Skeletal muscle satellite cell (primary cell): ENCODE results near the gene TUBGCP5.

Experiments used
- H3K27me3 ChIP-seq: 2 replicates; pipeline ENCODE4 v1.7.0; 2013; ENCODE audit warnings: low read length; ENCODE audit not compliant: control insufficient read depth, insufficient read depth
- H3K36me3 ChIP-seq: 2 replicates; pipeline ENCODE4 v1.7.0; 2013; ENCODE audit warnings: mild to moderate bottlenecking, control low read depth, low read length; ENCODE audit not compliant: insufficient read depth
- H3K4me1 ChIP-seq: 2 replicates; pipeline ENCODE4 v1.7.0; 2013; ENCODE audit warnings: low read length; ENCODE audit not compliant: control insufficient read depth, insufficient read depth
- H3K4me2 ChIP-seq: 2 replicates; pipeline ENCODE4 v1.7.0; 2013; ENCODE audit warnings: mild to moderate bottlenecking, low read length
- H3K4me3 ChIP-seq: 2 replicates; pipeline ENCODE4 v1.7.0; 2013; ENCODE audit warnings: low read length
- H3K9ac ChIP-seq: 2 replicates; pipeline ENCODE4 v1.7.0; 2013; ENCODE audit warnings: mild to moderate bottlenecking, low read depth, low read length, moderate library complexity
- H3K9me3 ChIP-seq: replicated peaks from 2 replicates; pipeline ENCODE4 v1.7.0; 2013; ENCODE audit warnings: mild to moderate bottlenecking, control low read depth, low read length

Gene TUBGCP5

DNA sequence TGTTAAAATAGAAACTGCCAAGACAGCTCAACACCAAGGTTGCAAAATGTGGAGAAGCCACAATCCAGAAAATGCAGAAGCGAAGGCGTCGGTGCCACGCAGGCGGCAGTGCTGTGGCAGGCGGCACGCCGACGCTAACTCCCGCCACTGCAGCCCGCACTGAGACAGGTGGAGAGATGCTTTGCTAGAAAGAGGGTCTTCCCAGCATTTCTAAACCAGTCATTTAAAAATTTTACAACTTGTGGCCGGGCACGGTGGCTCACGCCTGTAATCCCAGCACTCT lies 82.5 kb downstream of the TUBGCP5 start:
- no peak overlapping the region for H3K9ac ChIP-seq
- H3K4me1 ChIP-seq: peaks cover 21% of the 10 kb centered on the region
- H3K9me3 ChIP-seq: no peaks in the 10 kb centered on the region

DNA sequence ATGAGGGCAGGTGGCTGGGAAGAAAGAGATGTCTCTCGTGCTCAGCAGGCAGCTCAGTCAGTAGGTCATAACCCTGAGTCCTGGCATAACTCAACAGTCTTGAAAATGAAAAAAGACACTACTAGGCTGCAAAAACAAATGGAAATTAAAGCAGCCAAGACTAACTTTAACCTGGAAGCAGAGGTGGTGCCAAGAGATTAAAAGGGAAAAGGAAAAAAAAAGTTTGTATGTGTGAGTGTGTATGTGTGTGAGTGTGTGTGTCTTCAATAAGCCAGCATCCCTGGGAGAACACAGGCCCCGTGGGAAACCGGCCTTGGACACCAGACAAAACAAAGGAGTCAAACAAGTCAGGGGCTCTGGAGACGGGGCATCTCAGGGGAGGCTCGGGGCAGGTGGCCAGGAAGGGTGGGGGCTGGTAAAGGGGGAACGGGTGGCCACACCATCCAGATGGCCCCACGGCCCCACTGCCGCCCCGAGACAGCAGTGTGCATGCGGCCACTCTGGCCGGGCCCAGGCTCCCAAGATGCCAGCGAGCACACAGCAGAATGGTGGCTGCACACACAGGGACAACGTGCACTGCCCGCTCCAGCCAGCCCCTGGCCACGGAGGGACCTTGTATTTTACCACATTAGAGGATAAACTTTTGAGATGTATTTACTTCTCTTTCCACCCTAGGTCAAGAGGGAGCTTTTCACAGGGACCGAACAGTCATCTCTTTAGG lies 83.0 kb downstream of the TUBGCP5 start:
- Histone ChIP-seq H3K27me3 (no peaks in the 10 kb centered on the region), H3K9ac (no peak overlapping the region), H3K36me3 (no peaks in the 10 kb centered on the region), H3K9me3 (no peaks in the 10 kb centered on the region), H3K4me2 (no peak overlapping the region), H3K4me3 (no peak overlapping the region), H3K4me1 (peaks cover 16% of the 10 kb centered on the region)

More for the DNA sequence above, 82.5 kb downstream of the TUBGCP5 start:
- Histone ChIP-seq H3K36me3 (no peaks in the 10 kb centered on the region), H3K4me3 (no peak overlapping the region), H3K4me2 (no peak overlapping the region), H3K27me3 (no peaks in the 10 kb centered on the region)

DNA sequence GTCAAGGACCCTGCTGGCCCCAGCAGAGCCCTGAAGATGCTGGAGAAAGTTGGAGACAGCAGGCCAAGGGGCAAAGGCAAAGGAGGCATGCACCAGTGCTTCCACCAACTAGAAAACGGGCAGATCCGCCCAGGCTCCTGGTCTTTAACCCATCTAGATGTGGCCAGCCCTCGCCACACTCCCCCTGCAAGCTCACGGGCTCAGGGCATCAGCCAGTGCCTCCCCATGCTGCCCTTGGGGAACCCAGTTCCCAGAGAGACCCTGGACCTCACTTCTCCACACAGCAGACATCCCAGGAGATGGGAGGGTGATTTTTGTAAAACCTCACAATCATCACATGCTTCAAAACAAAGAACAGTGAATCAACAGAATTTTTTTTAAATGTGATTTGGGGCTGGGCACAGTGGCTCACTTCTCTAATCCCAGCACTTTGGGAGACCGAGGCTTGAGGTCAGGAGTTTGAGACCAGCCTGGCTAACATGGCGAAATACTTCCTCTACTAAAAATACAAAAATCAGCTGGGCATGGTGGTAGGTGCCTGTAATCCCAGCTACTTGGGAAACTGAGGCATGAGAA lies 83.7 kb downstream of the TUBGCP5 start:
- Histone ChIP-seq H3K9ac (no peak overlapping the region), H3K9me3 (no peaks in the 10 kb centered on the region), H3K27me3 (no peaks in the 10 kb centered on the region), H3K36me3 (peaks cover 5% of the 10 kb centered on the region), H3K4me1 (peaks cover 11% of the 10 kb centered on the region), H3K4me2 (no peak overlapping the region), H3K4me3 (no peak overlapping the region)

DNA sequence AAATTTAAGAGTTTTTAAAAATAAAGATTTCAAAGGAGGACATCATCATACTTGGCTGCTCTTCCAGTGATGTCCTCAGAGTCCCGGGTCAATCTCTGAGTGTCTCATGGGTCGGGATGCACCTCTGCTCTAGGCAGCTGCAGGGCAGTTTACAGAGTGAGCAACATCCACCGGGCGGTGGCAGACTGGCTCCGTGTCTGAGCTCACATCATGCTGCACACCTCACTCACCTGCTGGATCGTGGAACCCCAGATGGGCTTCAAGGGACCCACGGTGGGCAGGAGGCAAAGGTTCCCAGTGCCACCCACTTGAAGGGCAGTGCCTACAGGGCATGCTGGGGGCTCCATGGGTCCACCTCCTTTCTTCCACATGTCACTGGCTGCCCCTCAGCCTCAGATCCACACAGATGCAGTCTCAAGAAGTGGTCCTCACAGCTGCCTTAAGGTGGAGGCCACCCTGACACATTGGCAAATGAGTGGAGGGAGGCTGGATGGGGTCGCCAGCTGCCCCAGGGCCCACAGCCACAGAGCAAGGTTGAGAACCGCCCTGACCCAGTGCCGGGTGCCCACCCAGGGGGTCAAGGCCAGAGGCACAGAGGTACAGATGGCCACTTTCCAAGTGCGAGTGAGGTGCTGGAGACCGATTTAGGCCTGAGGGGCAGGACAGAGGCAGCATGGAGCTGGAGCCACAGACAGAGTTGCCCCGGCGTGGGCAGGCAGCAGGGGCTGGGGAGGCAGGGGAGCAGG lies 84.4 kb downstream of the TUBGCP5 start:
- no peak overlapping the region for H3K4me2 ChIP-seq
- H3K4me3 ChIP-seq: no peak overlapping the region

DNA sequence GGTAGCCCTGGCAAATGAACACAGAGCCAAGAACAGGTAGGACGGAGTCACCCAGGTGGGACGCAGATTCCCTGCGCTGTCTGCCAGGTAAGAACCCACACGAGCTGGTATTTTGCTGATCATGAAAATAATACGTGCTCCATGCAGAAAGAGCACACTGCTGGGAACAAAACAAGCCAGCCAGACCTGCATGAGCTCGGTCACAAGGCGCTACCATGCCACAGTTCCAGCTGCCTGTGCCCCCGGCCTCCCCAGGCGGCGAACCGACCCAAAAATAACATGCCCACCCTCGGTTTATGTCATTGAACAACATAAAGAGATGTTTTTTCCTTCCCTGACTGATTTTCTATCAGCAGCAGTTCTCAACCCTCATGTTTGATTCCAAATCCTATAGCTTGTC lies 85.0 kb downstream of the TUBGCP5 start:
- H3K4me1 ChIP-seq: peaks cover 12% of the 10 kb centered on the region
- no peak overlapping the region for H3K9ac ChIP-seq

More for the DNA sequence above, 84.4 kb downstream of the TUBGCP5 start:
- Histone ChIP-seq H3K36me3 (peaks cover 5% of the 10 kb centered on the region), H3K4me1 (peaks cover 11% of the 10 kb centered on the region), H3K27me3 (no peaks in the 10 kb centered on the region), H3K9ac (no peak overlapping the region), H3K9me3 (no peaks in the 10 kb centered on the region)

DNA sequence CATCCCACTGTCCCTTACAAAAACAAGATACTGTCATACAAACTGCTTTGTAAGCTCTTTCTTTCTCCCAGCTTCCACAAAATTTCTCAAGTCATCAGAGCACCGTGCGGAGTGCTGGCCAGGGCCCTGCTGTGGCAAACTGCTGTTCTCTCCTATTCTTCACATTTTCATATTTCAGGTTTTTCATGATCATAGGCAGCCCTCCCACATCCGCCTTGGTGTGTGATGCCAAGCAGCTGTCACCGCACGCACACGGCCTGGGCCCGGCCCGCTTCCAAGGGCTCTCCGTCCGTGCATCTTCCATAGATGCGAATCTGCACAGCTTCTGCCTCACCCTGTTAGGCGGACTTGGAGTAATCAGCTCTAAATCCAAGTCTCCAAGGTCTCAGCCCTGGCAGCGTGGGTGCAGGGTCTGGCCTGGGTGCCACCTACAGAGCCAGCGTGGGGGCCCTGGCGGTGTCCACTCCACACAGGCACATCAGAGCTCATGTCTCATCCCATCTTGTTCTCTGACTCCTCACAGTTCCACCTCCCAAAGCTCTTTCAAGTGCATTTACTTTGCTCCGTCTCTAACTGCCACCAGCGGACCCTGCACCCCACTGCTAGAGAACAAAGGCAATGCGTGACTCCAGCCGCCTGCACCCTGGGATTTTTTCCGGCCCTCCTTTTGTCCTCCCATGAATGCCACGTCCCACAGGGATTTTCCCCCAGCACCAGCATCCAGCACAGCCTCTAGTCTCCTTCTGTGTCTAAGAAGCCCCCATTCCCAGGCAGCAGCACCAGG lies 86.4 kb downstream of the TUBGCP5 start:
- Histone ChIP-seq H3K4me2 (peak overlapping the region; percentile 63), H3K4me1 (peaks cover 24% of the 10 kb centered on the region), H3K9ac (peak overlapping the region; percentile 16), H3K9me3 (no peaks in the 10 kb centered on the region), H3K4me3 (no peak overlapping the region), H3K36me3 (peaks cover 5% of the 10 kb centered on the region), H3K27me3 (no peaks in the 10 kb centered on the region)

More for the DNA sequence above, 85.0 kb downstream of the TUBGCP5 start:
- H3K4me2 ChIP-seq: no peak overlapping the region
- no peak overlapping the region for H3K4me3 ChIP-seq
- H3K9me3 ChIP-seq: no peaks in the 10 kb centered on the region
- peaks cover 5% of the 10 kb centered on the region for H3K36me3 ChIP-seq
- H3K27me3 ChIP-seq: no peaks in the 10 kb centered on the region

DNA sequence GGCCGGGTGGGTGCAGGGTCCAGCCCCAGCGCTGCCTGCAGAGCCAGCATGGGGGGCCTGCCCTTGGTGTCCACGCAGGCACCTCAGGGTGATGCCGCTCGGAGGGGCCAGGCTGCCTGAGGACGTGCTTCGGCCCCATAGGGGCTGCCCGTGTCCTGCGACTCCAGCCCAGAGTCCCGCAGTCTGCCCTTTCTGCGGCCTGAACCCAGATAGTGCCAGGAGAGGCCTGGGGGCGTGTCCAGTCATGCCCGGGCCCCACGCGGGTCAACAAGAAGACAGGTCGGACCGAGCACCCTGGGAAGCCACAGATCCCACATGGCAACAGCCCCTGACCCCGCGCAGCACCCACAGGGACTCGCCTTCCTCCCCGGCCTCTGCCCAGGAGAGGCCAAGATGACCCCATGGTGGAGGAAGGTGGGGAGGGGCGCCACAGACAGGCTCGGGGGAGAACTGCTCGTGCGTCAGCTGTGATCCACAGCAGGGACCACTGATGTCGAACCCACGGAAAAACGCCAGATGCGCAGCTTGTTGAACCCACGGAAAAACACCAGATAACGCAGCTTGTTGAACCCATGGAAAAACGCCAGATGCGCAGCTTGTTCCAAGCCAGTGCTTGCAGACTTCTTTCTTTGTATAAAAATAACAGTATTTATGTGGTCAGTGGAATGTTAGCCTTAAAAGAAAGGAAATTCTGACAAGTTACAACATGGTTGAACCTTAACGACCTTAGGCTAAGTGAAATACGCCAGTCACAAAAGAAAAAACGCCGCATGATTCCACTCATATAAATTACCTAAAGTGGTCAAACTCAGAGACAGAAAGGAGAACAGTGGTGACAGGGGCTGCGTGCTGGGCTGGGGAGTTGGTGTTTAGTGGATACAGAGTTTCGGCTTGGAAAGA lies 87.7 kb downstream of the TUBGCP5 start:
- Histone ChIP-seq H3K4me2 (no peak overlapping the region), H3K4me1 (peaks cover 24% of the 10 kb centered on the region), H3K9ac (no peak overlapping the region), H3K9me3 (no peaks in the 10 kb centered on the region), H3K4me3 (no peak overlapping the region), H3K36me3 (peaks cover 5% of the 10 kb centered on the region), H3K27me3 (no peaks in the 10 kb centered on the region)

DNA sequence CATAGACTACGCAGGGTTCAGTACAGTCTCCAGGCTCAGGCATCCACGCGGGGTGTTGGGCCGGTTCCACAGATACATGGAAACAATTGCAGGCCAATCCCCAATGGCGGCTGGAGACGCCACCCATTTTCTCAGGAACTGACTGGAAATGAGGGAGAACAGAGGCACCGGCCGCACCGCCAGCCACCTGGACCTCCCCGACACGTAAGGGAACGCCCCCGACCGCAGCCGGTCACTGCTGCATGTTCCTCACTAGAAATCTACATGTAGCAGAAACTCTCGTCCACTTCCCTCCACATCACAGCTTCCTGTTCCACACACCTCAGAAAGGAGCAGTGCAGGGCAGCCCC lies 88.4 kb downstream of the TUBGCP5 start:
- Histone ChIP-seq H3K9ac (no peak overlapping the region), H3K4me3 (no peak overlapping the region), H3K36me3 (peaks cover 5% of the 10 kb centered on the region)

DNA sequence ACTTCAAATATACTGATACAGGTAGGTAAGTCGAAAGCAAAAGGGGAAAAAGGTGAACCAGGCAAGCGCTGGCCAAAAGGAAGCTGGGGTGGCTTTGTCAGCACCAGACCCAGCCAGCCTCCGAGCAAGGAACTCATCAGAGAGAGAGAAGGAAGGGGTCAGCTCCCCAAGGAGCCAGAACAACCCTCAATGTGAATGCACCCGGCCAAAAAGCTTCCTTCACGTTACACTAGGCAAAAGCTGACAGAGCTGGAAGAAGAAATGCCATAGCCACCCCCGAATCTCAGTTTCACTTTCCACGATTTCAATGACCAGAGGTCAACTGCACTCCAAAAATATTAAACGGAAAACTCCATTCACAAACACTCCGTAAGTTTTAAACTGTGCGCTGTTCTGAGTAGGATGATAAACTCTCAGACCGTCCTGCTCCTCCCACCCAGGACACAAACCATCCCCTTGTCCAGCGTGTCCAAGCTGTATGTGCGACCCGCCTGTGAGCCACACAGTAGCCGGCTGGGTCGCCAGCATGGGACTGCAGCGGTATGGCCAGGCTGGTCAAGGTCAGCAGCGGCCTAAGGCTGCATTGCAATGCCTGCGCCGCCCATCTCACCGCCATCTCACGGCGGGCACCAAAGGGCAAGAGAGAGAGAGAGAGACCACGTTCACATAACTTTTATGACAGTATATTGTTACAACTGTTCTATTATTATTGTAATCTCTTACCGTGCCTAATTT lies 88.9 kb downstream of the TUBGCP5 start:
- Histone ChIP-seq H3K4me1 (peaks cover 24% of the 10 kb centered on the region), H3K4me3 (no peak overlapping the region), H3K9ac (no peak overlapping the region), H3K27me3 (no peaks in the 10 kb centered on the region), H3K9me3 (no peaks in the 10 kb centered on the region), H3K4me2 (no peak overlapping the region), H3K36me3 (peaks cover 5% of the 10 kb centered on the region)

More for the DNA sequence above, 88.4 kb downstream of the TUBGCP5 start:
- no peak overlapping the region for H3K4me2 ChIP-seq
- H3K27me3 ChIP-seq: no peaks in the 10 kb centered on the region
- no peaks in the 10 kb centered on the region for H3K9me3 ChIP-seq
- H3K4me1 ChIP-seq: peaks cover 24% of the 10 kb centered on the region
